GM23338 (cell line): Measurements from ENCODE around the gene SULT1B1. TPM values are rescaled to one million over a fixed set of nuclear protein-coding genes. Genes with fewer than 3 reads are reported as not detected.

Experiments
- ATAC-seq: fragments of 200-7000 bp; cut with Tn5 transposase; 3 replicates; pipeline ENCODE4 v1.9.1; 2020
- DNase-seq: peaks from one replicate; pipeline ENCODE4 v3.0.0-alpha.2; 2015; ENCODE audit warnings: low spot score
- H2AFZ ChIP-seq: fragments of 200-600 bp; sonication (generic); 2 replicates; pipeline ENCODE4 v1.8.0; 2016; ENCODE audit warnings: antibody characterized with exemption, mild to moderate bottlenecking, moderate library complexity
- H3F3A ChIP-seq: fragments of 200-600 bp; sonication (generic); replicated peaks from 2 replicates; pipeline ENCODE4 v1.8.0; 2017; ENCODE audit warnings: antibody characterized with exemption, mixed run types, low read depth
- H3K27ac ChIP-seq: fragments of 200-600 bp; sonication (generic); 2 replicates; pipeline ENCODE4 v1.6.1; 2016; ENCODE audit warnings: low read depth
- H3K27me3 ChIP-seq: fragments of 200-600 bp; sonication (generic); 2 replicates; pipeline ENCODE4 v1.8.0; 2016; ENCODE audit warnings: mild to moderate bottlenecking, mixed run types, moderate library complexity; ENCODE audit not compliant: insufficient read depth
- H3K36me3 ChIP-seq: fragments of 200-600 bp; sonication (generic); 2 replicates; pipeline ENCODE4 v1.8.0; 2016; ENCODE audit warnings: mild to moderate bottlenecking; ENCODE audit not compliant: insufficient read depth
- H3K4me1 ChIP-seq: fragments of 200-600 bp; sonication (generic); 2 replicates; pipeline ENCODE4 v1.8.0; 2016; ENCODE audit warnings: mild to moderate bottlenecking, moderate library complexity; ENCODE audit not compliant: insufficient read depth
- H3K4me2 ChIP-seq: fragments of 200-600 bp; sonication (generic); 2 replicates; pipeline ENCODE4 v1.7.1; 2017; ENCODE audit warnings: mixed run types
- H3K4me3 ChIP-seq: fragments of 200-600 bp; sonication (generic); 2 replicates; pipeline ENCODE4 v1.6.1; 2016; ENCODE audit warnings: mixed run types
- H3K79me2 ChIP-seq: fragments of 200-600 bp; sonication (generic); replicated peaks from 2 replicates; pipeline ENCODE4 v1.8.0; 2017; ENCODE audit warnings: mild to moderate bottlenecking; ENCODE audit not compliant: insufficient read depth
- H3K9me2 ChIP-seq: fragments of 200-600 bp; sonication (generic); 2 replicates; pipeline ENCODE4 v1.8.0; 2017; ENCODE audit not compliant: insufficient read depth
- H4K20me1 ChIP-seq: fragments of 200-600 bp; sonication (generic); replicated peaks from 2 replicates; pipeline ENCODE4 v1.8.0; 2017; ENCODE audit warnings: mild to moderate bottlenecking; ENCODE audit not compliant: insufficient read depth
- H3K27ac Mint-ChIP-seq: 2 replicates; pipeline ENCODE4 v1.8.0; 2020; ENCODE audit warnings: inconsistent platforms, mild to moderate bottlenecking, moderate library complexity, mixed read lengths
- H3K27me3 Mint-ChIP-seq: 3 replicates; pipeline ENCODE4 v1.8.0; 2022; ENCODE audit warnings: low read depth, mild to moderate bottlenecking, moderate library complexity, mixed read lengths, inconsistent platforms; ENCODE audit not compliant: insufficient read depth, poor library complexity
- H3K36me3 Mint-ChIP-seq: 3 replicates; pipeline ENCODE4 v1.8.0; 2021; ENCODE audit warnings: low read depth, mild to moderate bottlenecking, inconsistent platforms, moderate library complexity, mixed read lengths
- H3K4me1 Mint-ChIP-seq: 3 replicates; pipeline ENCODE4 v1.8.0; 2020; ENCODE audit warnings: mild to moderate bottlenecking, inconsistent platforms, mixed read lengths
- H3K4me3 Mint-ChIP-seq: 3 replicates; pipeline ENCODE4 v1.8.0; 2021; ENCODE audit warnings: moderate library complexity, mild to moderate bottlenecking, inconsistent platforms, mixed read lengths
- H3K9me3 Mint-ChIP-seq: 3 replicates; pipeline ENCODE4 v1.8.0; 2020; ENCODE audit warnings: moderate library complexity, mild to moderate bottlenecking, inconsistent platforms, mixed read lengths
- EZH2 ChIP-seq: fragments of 200-600 bp; sonication (generic); IDR thresholded peaks from one replicate; pipeline ENCODE4 v1.8.0; 2017; ENCODE audit warnings: antibody characterized with exemption, mild to moderate bottlenecking, low read depth; ENCODE audit not compliant: unreplicated experiment
- NANOG ChIP-seq: IDR thresholded peaks from 2 replicates; pipeline ENCODE4 v1.6.1; 2016; ENCODE audit warnings: antibody characterized with exemption, borderline replicate concordance
- POLR2AphosphoS5 ChIP-seq: IDR thresholded peaks from 2 replicates; pipeline ENCODE4 v1.6.1; 2016; ENCODE audit warnings: antibody characterized with exemption, low read depth
- ZNF114 ChIP-seq: fragments of 250-450 bp; sonication (Bioruptor Pico); IDR thresholded peaks from 2 replicates; pipeline ENCODE4 v1.5.0; 2020; ENCODE audit warnings: mild to moderate bottlenecking, moderate library complexity
- ZNF331 ChIP-seq: fragments of 250-450 bp; sonication (Bioruptor Pico); IDR thresholded peaks from 2 replicates; pipeline ENCODE4 v1.5.0; 2020; ENCODE audit warnings: low read depth, mild to moderate bottlenecking, moderate library complexity
- polyA plus RNA-seq: library from polyadenylated mRNA; unstranded; fragments of >200 nt; fragmentation: Nextera tagmentation; extraction: Ambion mirVana; gene quantifications from 2 replicates; pipeline ENCODE4 v1.2.1, GENCODE V29; 2016
- total RNA-seq: library from RNA; depleted of rRNA; stranded (reverse); fragments of >200 nt; shearing (Covaris generic); gene quantifications from 2 replicates; pipeline ENCODE4 v1.2.3, GENCODE V29; 2014
- TF ChIP-seq, protein P1 (sequence below), 2 experiments: fragments of 200-600 bp in 1 of 2; sonication (generic) in 1 of 2; conservative IDR thresholded peaks; 2 replicates each; pipeline versions ENCODE4 v1.5.1 to v1.6.1; 2016 to 2017; ENCODE audit warnings: antibody characterized with exemption in 2 of 2, low read depth in 2 of 2, mild to moderate bottlenecking in 2 of 2, moderate library complexity in 1 of 2
- TF ChIP-seq, protein P2 (sequence below): IDR thresholded peaks from one replicate; pipeline ENCODE4 v1.6.1; 2018; ENCODE audit warnings: antibody characterized with exemption; ENCODE audit not compliant: unreplicated experiment
- TF ChIP-seq, protein P3 (sequence below): fragments of 250-450 bp; sonication (Bioruptor Pico); IDR thresholded peaks from 2 replicates; pipeline ENCODE4 v1.5.0; 2020; ENCODE audit warnings: mild to moderate bottlenecking, moderate library complexity

SULT1B1 gene
- total and polyA plus RNA-seq, 2 experiments from 2014 or later, result not detected

DNA sequence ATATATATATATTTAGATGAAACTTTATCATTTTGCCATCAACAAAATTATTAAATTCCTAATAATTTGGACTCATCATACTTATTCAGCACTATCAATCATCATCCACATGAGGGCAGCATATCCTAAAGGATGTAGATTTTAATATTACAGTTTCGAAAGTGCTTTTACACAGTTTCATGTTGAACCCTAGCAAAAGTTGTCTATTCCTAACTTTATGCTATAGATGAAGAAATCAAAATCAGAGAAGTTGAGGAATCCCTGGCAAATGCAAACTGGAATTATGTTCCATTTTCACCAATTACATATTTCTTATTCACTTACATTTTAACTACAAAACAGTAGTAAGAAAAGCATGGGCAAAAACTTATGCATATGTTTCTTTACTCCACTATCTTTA, 70.8 kb downstream of the SULT1B1 start:
- H3K4me2 ChIP-seq, result no peak overlapping the region
- H3K36me3 ChIP-seq, result no peaks in the 10 kb centered on the region
- no peak overlapping the region for H2AFZ ChIP-seq
- 0 out of 3 replicates have a peak, but pooled peaks cover under 1% of the 10 kb centered on the region for H3K36me3 Mint-ChIP-seq
- H3K9me2 ChIP-seq, result no peaks in the 10 kb centered on the region
- TF ChIP-seq, protein P1, sequence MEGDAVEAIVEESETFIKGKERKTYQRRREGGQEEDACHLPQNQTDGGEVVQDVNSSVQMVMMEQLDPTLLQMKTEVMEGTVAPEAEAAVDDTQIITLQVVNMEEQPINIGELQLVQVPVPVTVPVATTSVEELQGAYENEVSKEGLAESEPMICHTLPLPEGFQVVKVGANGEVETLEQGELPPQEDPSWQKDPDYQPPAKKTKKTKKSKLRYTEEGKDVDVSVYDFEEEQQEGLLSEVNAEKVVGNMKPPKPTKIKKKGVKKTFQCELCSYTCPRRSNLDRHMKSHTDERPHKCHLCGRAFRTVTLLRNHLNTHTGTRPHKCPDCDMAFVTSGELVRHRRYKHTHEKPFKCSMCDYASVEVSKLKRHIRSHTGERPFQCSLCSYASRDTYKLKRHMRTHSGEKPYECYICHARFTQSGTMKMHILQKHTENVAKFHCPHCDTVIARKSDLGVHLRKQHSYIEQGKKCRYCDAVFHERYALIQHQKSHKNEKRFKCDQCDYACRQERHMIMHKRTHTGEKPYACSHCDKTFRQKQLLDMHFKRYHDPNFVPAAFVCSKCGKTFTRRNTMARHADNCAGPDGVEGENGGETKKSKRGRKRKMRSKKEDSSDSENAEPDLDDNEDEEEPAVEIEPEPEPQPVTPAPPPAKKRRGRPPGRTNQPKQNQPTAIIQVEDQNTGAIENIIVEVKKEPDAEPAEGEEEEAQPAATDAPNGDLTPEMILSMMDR (conservative IDR thresholded peaks at IDR 0.05; ENCODE audit: low read depth in 2 of 2), result peak; percentile 56 to 68
- TF ChIP-seq EZH2, result no peak
- H3K27ac Mint-ChIP-seq, result no peak overlapping the region
- peak; percentile 39 for DNase-seq
- no peaks in the 10 kb centered on the region for H4K20me1 ChIP-seq
- H3K27me3 Mint-ChIP-seq, result peaks cover 2% of the 10 kb centered on the region
- no peak overlapping the region for H3K27ac ChIP-seq
- no peak overlapping the region for H3K4me3 ChIP-seq
- ATAC-seq, result no peak
- no peaks in the 10 kb centered on the region for H3K4me1 ChIP-seq
- H3K4me1 Mint-ChIP-seq, result no peaks in the 10 kb centered on the region
- peaks cover 4% of the 10 kb centered on the region for H3K9me3 Mint-ChIP-seq
- H3K4me3 Mint-ChIP-seq, result no peak overlapping the region
- H3K79me2 ChIP-seq, result no peaks in the 10 kb centered on the region
- no peaks in the 10 kb centered on the region for H3K27me3 ChIP-seq
- no peaks in the 10 kb centered on the region for H3F3A ChIP-seq

DNA sequence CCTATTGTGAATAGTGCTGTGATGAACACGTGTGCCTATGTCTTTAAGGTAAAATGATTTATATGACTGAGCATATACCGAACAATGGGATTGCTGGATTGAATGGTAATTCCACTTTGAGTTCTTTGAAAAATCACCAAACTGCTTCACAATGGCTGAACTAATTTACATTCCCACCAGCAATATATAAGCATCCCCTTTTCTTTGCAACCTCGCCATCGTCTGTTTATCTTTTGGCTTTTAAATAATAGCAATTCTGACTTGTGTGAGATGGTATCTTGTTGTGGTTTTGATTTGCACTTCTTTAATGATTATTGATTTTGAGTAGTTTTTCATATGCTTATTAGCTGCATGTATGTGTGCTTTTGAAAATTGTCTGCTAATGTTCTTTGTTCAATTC, 75.6 kb downstream of the SULT1B1 start:
- no peak overlapping the region for H2AFZ ChIP-seq
- no peaks in the 10 kb centered on the region for H4K20me1 ChIP-seq
- ATAC-seq (no peak), DNase-seq (no peak)
- no peak overlapping the region for H3K4me3 ChIP-seq
- H3F3A ChIP-seq, result no peaks in the 10 kb centered on the region
- Mint-ChIP-seq H3K9me3 (no peaks in the 10 kb centered on the region), H3K27me3 (peaks cover 2% of the 10 kb centered on the region), H3K36me3 (no peaks in the 10 kb centered on the region), H3K4me1 (no peaks in the 10 kb centered on the region), H3K27ac (no peak overlapping the region), H3K4me3 (no peak overlapping the region)
- no peaks in the 10 kb centered on the region for H3K9me2 ChIP-seq
- H3K4me2 ChIP-seq, result no peak overlapping the region
- H3K27ac ChIP-seq, result no peak overlapping the region
- H3K79me2 ChIP-seq, result no peaks in the 10 kb centered on the region
- no peaks in the 10 kb centered on the region for H3K4me1 ChIP-seq
- H3K36me3 ChIP-seq, result no peaks in the 10 kb centered on the region; the same call in 1 of the 2 replicates
- no peaks in the 10 kb centered on the region for H3K27me3 ChIP-seq
- TF ChIP-seq, protein P2, sequence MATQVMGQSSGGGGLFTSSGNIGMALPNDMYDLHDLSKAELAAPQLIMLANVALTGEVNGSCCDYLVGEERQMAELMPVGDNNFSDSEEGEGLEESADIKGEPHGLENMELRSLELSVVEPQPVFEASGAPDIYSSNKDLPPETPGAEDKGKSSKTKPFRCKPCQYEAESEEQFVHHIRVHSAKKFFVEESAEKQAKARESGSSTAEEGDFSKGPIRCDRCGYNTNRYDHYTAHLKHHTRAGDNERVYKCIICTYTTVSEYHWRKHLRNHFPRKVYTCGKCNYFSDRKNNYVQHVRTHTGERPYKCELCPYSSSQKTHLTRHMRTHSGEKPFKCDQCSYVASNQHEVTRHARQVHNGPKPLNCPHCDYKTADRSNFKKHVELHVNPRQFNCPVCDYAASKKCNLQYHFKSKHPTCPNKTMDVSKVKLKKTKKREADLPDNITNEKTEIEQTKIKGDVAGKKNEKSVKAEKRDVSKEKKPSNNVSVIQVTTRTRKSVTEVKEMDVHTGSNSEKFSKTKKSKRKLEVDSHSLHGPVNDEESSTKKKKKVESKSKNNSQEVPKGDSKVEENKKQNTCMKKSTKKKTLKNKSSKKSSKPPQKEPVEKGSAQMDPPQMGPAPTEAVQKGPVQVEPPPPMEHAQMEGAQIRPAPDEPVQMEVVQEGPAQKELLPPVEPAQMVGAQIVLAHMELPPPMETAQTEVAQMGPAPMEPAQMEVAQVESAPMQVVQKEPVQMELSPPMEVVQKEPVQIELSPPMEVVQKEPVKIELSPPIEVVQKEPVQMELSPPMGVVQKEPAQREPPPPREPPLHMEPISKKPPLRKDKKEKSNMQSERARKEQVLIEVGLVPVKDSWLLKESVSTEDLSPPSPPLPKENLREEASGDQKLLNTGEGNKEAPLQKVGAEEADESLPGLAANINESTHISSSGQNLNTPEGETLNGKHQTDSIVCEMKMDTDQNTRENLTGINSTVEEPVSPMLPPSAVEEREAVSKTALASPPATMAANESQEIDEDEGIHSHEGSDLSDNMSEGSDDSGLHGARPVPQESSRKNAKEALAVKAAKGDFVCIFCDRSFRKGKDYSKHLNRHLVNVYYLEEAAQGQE, result no peak
- TF ChIP-seq ZNF114 (CRISPR knock-in tag), result no peak
- TF ChIP-seq, protein P3, sequence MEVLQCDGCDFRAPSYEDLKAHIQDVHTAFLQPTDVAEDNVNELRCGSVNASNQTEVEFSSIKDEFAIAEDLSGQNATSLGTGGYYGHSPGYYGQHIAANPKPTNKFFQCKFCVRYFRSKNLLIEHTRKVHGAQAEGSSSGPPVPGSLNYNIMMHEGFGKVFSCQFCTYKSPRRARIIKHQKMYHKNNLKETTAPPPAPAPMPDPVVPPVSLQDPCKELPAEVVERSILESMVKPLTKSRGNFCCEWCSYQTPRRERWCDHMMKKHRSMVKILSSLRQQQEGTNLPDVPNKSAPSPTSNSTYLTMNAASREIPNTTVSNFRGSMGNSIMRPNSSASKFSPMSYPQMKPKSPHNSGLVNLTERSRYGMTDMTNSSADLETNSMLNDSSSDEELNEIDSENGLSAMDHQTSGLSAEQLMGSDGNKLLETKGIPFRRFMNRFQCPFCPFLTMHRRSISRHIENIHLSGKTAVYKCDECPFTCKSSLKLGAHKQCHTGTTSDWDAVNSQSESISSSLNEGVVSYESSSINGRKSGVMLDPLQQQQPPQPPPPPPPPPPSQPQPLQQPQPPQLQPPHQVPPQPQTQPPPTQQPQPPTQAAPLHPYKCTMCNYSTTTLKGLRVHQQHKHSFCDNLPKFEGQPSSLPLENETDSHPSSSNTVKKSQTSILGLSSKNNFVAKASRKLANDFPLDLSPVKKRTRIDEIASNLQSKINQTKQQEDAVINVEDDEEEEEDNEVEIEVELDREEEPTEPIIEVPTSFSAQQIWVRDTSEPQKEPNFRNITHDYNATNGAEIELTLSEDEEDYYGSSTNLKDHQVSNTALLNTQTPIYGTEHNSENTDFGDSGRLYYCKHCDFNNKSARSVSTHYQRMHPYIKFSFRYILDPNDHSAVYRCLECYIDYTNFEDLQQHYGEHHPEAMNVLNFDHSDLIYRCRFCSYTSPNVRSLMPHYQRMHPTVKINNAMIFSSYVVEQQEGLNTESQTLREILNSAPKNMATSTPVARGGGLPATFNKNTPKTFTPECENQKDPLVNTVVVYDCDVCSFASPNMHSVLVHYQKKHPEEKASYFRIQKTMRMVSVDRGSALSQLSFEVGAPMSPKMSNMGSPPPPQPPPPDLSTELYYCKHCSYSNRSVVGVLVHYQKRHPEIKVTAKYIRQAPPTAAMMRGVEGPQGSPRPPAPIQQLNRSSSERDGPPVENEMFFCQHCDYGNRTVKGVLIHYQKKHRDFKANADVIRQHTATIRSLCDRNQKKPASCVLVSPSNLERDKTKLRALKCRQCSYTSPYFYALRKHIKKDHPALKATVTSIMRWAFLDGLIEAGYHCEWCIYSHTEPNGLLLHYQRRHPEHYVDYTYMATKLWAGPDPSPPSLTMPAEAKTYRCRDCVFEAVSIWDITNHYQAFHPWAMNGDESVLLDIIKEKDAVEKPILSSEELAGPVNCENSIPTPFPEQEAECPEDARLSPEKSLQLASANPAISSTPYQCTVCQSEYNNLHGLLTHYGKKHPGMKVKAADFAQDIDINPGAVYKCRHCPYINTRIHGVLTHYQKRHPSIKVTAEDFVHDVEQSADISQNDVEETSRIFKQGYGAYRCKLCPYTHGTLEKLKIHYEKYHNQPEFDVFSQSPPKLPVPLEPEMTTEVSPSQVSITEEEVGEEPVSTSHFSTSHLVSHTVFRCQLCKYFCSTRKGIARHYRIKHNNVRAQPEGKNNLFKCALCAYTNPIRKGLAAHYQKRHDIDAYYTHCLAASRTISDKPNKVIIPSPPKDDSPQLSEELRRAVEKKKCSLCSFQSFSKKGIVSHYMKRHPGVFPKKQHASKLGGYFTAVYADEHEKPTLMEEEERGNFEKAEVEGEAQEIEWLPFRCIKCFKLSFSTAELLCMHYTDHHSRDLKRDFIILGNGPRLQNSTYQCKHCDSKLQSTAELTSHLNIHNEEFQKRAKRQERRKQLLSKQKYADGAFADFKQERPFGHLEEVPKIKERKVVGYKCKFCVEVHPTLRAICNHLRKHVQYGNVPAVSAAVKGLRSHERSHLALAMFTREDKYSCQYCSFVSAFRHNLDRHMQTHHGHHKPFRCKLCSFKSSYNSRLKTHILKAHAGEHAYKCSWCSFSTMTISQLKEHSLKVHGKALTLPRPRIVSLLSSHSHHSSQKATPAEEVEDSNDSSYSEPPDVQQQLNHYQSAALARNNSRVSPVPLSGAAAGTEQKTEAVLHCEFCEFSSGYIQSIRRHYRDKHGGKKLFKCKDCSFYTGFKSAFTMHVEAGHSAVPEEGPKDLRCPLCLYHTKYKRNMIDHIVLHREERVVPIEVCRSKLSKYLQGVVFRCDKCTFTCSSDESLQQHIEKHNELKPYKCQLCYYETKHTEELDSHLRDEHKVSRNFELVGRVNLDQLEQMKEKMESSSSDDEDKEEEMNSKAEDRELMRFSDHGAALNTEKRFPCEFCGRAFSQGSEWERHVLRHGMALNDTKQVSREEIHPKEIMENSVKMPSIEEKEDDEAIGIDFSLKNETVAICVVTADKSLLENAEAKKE (CRISPR knock-in tag), result no peak
- no peak for TF ChIP-seq POLR2AphosphoS5
- TF ChIP-seq, protein P1 (conservative IDR thresholded peaks at IDR 0.05; ENCODE audit: low read depth in 2 of 2), result no peak
- no peak for TF ChIP-seq NANOG
- TF ChIP-seq ZNF331, result no peak
